ENCODE data around the gene TSPAN18. TPM values are rescaled to one million over a fixed set of nuclear protein-coding genes. Genes with fewer than 3 reads are reported as not detected.

The TSPAN18 gene
- total RNA-seq, 1 donor from 2014 or later: 44.9 TPM

GRCh38 chr11:44880953-44881352 lies 154.2 kb downstream of the TSPAN18 start:
- intact Hi-C loops (cut with micrococcal nuclease): no loop called here

- intact Hi-C loops (cut with micrococcal nuclease): no loop called here
These were observed 156.5 kb downstream of the TSPAN18 start for GRCh38 chr11:44883277-44883676.

- intact Hi-C loops (cut with micrococcal nuclease): no loop called here
These were observed 157.3 kb downstream of the TSPAN18 start for GRCh38 chr11:44884056-44884455.

GRCh38 chr11:44885065-44885810 lies 158.5 kb downstream of the TSPAN18 start:
- intact Hi-C loops (cut with micrococcal nuclease): no loop called here

- intact Hi-C loops (cut with micrococcal nuclease): no loop called here
These were observed 159.4 kb downstream of the TSPAN18 start for GRCh38 chr11:44885919-44886789.

- intact Hi-C loops (cut with micrococcal nuclease): no loop called here
These were observed 160.0 kb downstream of the TSPAN18 start for GRCh38 chr11:44886790-44887140.

GRCh38 chr11:44887636-44888035 lies 160.9 kb downstream of the TSPAN18 start:
- intact Hi-C loops (cut with micrococcal nuclease): no loop called here

GRCh38 chr11:44889266-44889665 lies 162.5 kb downstream of the TSPAN18 start:
- intact Hi-C loops (cut with micrococcal nuclease): no loop called here

GRCh38 chr11:44892843-44893242 lies 166.1 kb downstream of the TSPAN18 start:
- intact Hi-C loops (cut with micrococcal nuclease): loop anchor here (5.0 kb wide), 1 partner anchor 271 kb away; no protein-coding TSS in a partner anchor

- intact Hi-C loops (cut with micrococcal nuclease): loop anchor here (5.0 kb wide), 1 partner anchor 271 kb away; no protein-coding TSS in a partner anchor
These were observed 166.6 kb downstream of the TSPAN18 start for GRCh38 chr11:44893308-44893822.

GRCh38 chr11:44893846-44894617 lies 167.3 kb downstream of the TSPAN18 start:
- intact Hi-C loops (cut with micrococcal nuclease): loop anchor here (1.0 to 5.0 kb wide), 5 partner anchors 17 to 338 kb away; no protein-coding TSS in a partner anchor

GRCh38 chr11:44899959-44900358 lies 173.2 kb downstream of the TSPAN18 start:
- intact Hi-C loops (cut with micrococcal nuclease): no loop called here

- intact Hi-C loops (cut with micrococcal nuclease): no loop called here
These were observed 174.4 kb downstream of the TSPAN18 start for GRCh38 chr11:44901120-44901633.

GRCh38 chr11:44901786-44902185 lies 175.0 kb downstream of the TSPAN18 start:
- intact Hi-C loops (cut with micrococcal nuclease): no loop called here

GRCh38 chr11:44903035-44903434 lies 176.3 kb downstream of the TSPAN18 start:
- intact Hi-C loops (cut with micrococcal nuclease): no loop called here

GRCh38 chr11:44903518-44903917 lies 176.8 kb downstream of the TSPAN18 start:
- intact Hi-C loops (cut with micrococcal nuclease): no loop called here

- intact Hi-C loops (cut with micrococcal nuclease): no loop called here
These were observed 177.7 kb downstream of the TSPAN18 start for GRCh38 chr11:44904261-44905020.

GRCh38 chr11:44905131-44905866 lies 178.5 kb downstream of the TSPAN18 start:
- intact Hi-C loops (cut with micrococcal nuclease): no loop called here

- intact Hi-C loops (cut with micrococcal nuclease): no loop called here
These were observed 179.9 kb downstream of the TSPAN18 start for GRCh38 chr11:44906649-44907048.

- intact Hi-C loops (cut with micrococcal nuclease): no loop called here
These were observed 182.8 kb downstream of the TSPAN18 start for GRCh38 chr11:44909557-44909956.

Measured in T-helper 1 cell treated with Interleukin-12 subunit alpha and Interleukin-12 subunit beta and Interleukin-4 antibody, amounts not matched to agents 30 ng/mL and 1 ng/mL, for 36 hours (primary cell).